ENCODE measurements around the gene KCNG2.

KCNG2 gene

GRCh38 chr18:79754022-79754761 is 43.5 kb upstream of the KCNG2 start:
- no peak overlapping the region for H3K27ac ChIP-seq
- no peak for TF ChIP-seq CTCF (conservative IDR thresholded peaks at IDR 0.05)

- H3K27ac ChIP-seq, result no peak overlapping the region
- no peak for TF ChIP-seq CTCF (conservative IDR thresholded peaks at IDR 0.05)
Measured at GRCh38 chr18:79754831-79755351, 42.8 kb upstream of the KCNG2 start.

- no peak overlapping the region for H3K27ac ChIP-seq
- no peak for TF ChIP-seq CTCF (conservative IDR thresholded peaks at IDR 0.05)
Measured at GRCh38 chr18:79755496-79756142, 42.1 kb upstream of the KCNG2 start.

DNA sequence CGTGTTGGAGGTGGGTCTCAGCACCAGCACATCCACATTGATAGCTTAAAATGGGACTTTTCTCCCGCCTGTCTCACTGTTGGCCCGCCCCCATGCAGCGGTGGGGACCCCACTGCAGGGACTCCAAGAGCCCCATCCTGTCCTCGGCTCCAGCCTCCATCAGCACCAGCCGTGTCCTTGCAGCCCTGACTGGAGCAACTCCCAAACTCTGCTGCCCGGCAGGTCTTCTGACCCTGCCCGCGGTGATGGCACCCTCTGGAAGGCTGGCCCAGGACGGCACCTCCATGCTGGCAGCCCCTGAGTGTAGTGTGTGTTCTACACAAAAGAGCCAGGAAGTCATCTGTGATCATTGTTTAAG is 41.6 kb upstream of the KCNG2 start:
- no peak for TF ChIP-seq CTCF (conservative IDR thresholded peaks at IDR 0.05)
- H3K27ac ChIP-seq, result no peak overlapping the region

GRCh38 chr18:79756826-79757225 is 40.9 kb upstream of the KCNG2 start:
- no peak for TF ChIP-seq CTCF (conservative IDR thresholded peaks at IDR 0.05)
- no peak overlapping the region for H3K27ac ChIP-seq

- TF ChIP-seq CTCF (conservative IDR thresholded peaks at IDR 0.05), result no peak
- no peak overlapping the region for H3K27ac ChIP-seq
Measured at GRCh38 chr18:79760348-79760747, 37.4 kb upstream of the KCNG2 start.

DNA sequence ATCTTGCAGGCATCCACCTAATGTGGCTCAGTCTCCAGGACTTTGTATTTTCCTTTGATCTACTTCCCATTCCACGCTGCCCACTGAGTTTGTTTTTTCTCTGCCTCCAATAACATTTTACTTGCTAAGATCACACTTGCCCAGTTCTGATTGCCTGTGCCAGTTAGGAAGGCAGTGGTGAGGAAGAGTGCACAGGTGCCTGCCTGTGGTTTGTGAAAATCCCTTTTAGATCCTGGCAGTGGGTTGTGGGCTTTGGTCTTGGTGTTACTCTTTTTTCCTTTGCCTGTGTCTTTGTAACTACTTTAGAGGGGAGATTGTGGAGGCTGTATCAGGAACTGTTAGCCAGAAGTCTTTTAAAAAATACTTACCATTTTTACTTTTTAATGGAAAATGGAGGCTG is 36.9 kb upstream of the KCNG2 start:
- no peak for TF ChIP-seq CTCF (conservative IDR thresholded peaks at IDR 0.05)
- H3K27ac ChIP-seq, result no peak overlapping the region

Data from VCaP (cell line).